ENCODE measurements around the gene KIAA0040. TPM values are rescaled to one million over a fixed set of nuclear protein-coding genes. Genes with fewer than 3 reads are reported as not detected.

Gene KIAA0040
- total and polyA plus RNA-seq, 3 donors from 2014 or later, result 5.8 to 10.3 (median 8.2) TPM

GRCh38 chr1:175178056-175178455 lies 14.5 kb downstream of the KIAA0040 start:
- intact Hi-C loops (cut with DNase I; ENCODE audit: low total_unique reads), result no loop called here
- Histone ChIP-seq H3K4me1 (no peaks in the 10 kb centered on the region), H3K36me3 (ENCODE audit: low read depth, missing control alignments) (no peaks in the 10 kb centered on the region), H3K9me3 (no peaks in the 10 kb centered on the region), H3K4me3 (no peak overlapping the region), H3K27me3 (no peaks in the 10 kb centered on the region), H3K27ac (no peak overlapping the region)
- DNase-seq, result no peak
- TF ChIP-seq CTCF (IDR thresholded peaks at IDR 0.05) (no peak), POLR2A (IDR thresholded peaks at IDR 0.05) (no peak)
- 100% methylated on average over 1 of the region's 1 CpG for WGBS, 2 donors

- WGBS, 2 donors, result 90 to 91% methylated on average over 1 of the region's 1 CpG
- H3K9me3 ChIP-seq, result no peaks in the 10 kb centered on the region
- intact Hi-C loops (cut with DNase I; ENCODE audit: low total_unique reads), result no loop called here
- H3K27ac ChIP-seq, result no peak overlapping the region
- no peak for TF ChIP-seq CTCF (IDR thresholded peaks at IDR 0.05)
- no peak for TF ChIP-seq POLR2A (IDR thresholded peaks at IDR 0.05)
- H3K27me3 ChIP-seq, result no peaks in the 10 kb centered on the region
- H3K4me3 ChIP-seq, result no peak overlapping the region
- H3K4me1 ChIP-seq, result no peaks in the 10 kb centered on the region
- no peak for DNase-seq
- no peaks in the 10 kb centered on the region for H3K36me3 ChIP-seq (ENCODE audit: low read depth, missing control alignments)
Observed at GRCh38 chr1:175176246-175176645, 16.3 kb downstream of the KIAA0040 start.

DNA sequence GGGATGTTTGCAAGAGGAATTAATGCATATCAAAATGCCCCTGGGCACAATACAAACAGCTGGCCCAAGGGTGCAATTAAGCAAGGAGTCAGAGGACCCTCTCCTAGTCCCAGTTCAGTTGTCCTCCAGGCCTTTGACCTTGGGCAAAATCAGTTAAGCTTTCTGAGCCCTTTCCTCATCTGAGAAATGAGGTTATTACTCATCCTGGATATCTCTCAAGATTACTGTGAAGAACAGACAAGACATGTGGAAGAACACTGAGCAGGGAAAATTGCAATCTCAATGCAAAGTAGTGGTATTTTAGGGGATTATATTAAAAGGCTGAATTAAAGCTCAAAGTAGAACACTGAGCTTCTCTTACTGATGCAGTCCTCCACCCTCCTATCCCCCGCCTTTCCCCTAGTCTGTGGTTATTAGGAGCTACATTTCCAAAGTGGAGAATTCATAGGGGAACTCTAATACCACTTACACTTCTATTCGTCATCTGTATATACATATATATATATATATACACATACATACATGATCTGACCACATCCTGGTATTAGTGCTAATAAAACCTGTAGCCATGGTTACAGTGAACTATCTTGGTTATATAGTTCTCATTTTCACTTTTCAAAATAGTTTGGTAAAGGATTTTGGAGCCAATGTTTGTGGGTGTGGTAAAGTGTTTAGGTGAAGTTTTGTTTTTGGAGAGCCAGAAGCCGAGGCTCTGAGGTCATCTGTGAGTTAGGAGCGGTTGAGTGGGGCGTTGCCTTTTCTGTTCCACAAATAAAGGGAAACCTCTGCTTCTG lies 18.1 kb downstream of the KIAA0040 start:
- WGBS, 2 donors, result 81 to 89% methylated on average over 5 of the region's 5 CpGs
- H3K27me3 ChIP-seq, result no peaks in the 10 kb centered on the region
- DNase-seq, result no peak
- intact Hi-C loops (cut with DNase I; ENCODE audit: low total_unique reads), result no loop called here
- H3K4me1 ChIP-seq, result no peaks in the 10 kb centered on the region
- no peak for TF ChIP-seq POLR2A (IDR thresholded peaks at IDR 0.05)
- no peak for TF ChIP-seq CTCF (IDR thresholded peaks at IDR 0.05)
- H3K36me3 ChIP-seq (ENCODE audit: low read depth, missing control alignments), result no peaks in the 10 kb centered on the region
- H3K4me3 ChIP-seq, result no peak overlapping the region
- H3K9me3 ChIP-seq, result no peaks in the 10 kb centered on the region
- H3K27ac ChIP-seq, result no peak overlapping the region

DNA sequence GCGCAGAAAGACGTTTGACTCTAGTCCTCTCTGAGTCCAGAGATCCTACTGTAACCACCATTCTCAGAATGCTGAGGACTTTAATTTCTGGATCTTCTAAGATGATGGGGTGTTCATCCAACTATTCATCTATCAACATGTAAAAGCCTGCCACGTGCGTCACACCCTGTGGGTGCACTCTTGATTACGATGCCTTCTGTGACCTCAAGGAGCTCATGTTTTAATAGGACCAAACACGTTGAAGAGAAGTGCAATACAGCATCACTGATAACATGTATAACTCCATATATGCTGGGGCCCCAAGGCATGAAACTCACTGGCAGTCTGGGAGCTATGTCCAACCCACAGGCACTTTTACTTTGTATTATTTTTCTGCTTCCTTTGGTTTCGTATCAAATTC lies 19.0 kb downstream of the KIAA0040 start:
- Histone ChIP-seq H3K36me3 (ENCODE audit: low read depth, missing control alignments) (no peaks in the 10 kb centered on the region), H3K27me3 (no peaks in the 10 kb centered on the region), H3K9me3 (no peaks in the 10 kb centered on the region), H3K4me3 (no peak overlapping the region), H3K4me1 (no peaks in the 10 kb centered on the region), H3K27ac (no peak overlapping the region)
- TF ChIP-seq CTCF (IDR thresholded peaks at IDR 0.05) (no peak), POLR2A (IDR thresholded peaks at IDR 0.05) (no peak)
- DNase-seq, result no peak
- intact Hi-C loops (cut with DNase I; ENCODE audit: low total_unique reads), result no loop called here
- 83 to 90% methylated on average over 7 of the region's 7 CpGs for WGBS, 2 donors

DNA sequence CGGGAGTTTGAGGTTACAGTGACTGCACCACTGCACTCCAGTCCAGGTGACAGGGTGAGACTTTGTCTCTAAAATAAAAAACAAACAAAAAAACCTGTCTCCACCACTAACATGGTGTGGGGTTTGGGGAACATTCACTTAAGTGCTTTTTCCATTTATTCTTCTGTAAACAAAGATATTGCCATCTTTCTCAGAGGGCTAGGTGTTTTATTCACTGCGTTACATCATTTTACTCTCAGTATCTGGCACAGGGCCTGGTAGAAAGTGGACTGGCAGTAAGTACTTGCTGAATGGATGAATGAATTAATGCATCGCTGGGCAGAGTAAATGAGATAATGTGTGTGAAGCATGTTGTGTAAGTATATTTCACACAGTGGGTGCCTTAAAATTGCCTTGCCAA lies 20.1 kb downstream of the KIAA0040 start:
- H3K4me1 ChIP-seq, result no peaks in the 10 kb centered on the region
- no peak for DNase-seq
- H3K9me3 ChIP-seq, result no peaks in the 10 kb centered on the region
- H3K27ac ChIP-seq, result no peak overlapping the region
- WGBS, 2 donors, result 92 to 98% methylated on average over 3 of the region's 3 CpGs
- no peaks in the 10 kb centered on the region for H3K27me3 ChIP-seq
- no peaks in the 10 kb centered on the region for H3K36me3 ChIP-seq (ENCODE audit: low read depth, missing control alignments)
- intact Hi-C loops (cut with DNase I; ENCODE audit: low total_unique reads), result no loop called here
- no peak for TF ChIP-seq POLR2A (IDR thresholded peaks at IDR 0.05)
- H3K4me3 ChIP-seq, result no peak overlapping the region
